Raji (cell line): ENCODE data around the gene LMAN1.
A peak's percentile ranks its signal among the peaks of the same experiment; 100 is the strongest.

Experiments
- POLR2A ChIP-seq: IDR thresholded peaks from 2 replicates; pipeline ENCODE4 v1.6.1; 2011; ENCODE audit warnings: low read depth, low read length, control low read depth; ENCODE audit not compliant: insufficient read depth

The LMAN1 gene

GRCh38 chr18:59358712-59359575 is at the start of gene LMAN1:
Gene LMAN1, minus strand, starts transcription at chr18:59359265. Its CDS starts 21 bp downstream, at chr18:59359244.
- TF ChIP-seq POLR2A, result peak; percentile 84

DNA sequence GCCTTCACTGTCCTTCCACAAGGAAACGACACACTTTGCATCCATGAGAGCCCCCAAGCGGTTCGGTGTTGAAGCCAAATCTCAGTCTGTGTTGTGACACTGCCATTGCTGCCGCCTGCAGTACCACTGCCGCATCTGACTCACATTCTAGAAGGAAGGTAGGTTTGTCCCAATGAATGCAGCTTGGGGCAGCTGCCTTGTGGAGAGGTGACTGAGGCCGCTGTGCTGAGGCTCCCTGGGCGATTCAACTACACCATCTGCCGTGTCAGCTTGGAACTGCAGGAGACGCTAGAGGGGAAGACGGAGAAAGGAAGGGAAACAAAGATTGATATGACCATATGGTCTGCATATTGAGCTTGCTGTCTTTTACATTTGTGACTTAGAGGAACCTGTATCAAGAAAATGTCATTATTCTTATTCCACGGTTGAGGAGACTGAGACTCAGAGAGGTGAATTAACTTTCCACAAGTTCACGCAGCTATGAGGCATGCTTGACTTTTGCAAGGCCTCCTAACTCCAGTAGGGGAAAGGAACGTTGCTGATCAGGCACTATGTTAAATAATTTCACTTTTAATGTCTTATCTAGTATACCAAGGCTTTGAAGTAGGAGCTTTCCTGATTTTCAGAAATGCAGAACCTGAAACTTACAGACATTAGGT is 43.5 kb upstream of the LMAN1 start:
- TF ChIP-seq POLR2A, result no peak

DNA sequence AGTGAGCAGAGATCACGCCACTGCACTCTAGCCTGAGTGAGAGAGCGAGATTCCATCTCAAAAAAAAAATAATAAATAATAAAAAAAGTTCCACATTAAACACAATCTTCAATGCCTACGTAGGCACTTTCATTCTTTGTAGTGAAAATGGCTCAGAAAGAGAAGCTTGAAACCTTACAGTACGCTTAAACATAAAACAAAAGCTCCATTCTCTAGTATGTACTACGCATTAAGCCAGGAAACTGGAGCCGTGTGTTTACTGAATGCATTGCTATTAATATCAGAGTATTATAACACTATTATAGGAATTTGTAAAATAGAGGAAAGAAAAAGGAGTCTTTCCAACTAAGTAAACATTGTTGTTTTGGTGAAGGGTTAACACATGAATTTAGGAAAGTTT is 41.3 kb upstream of the LMAN1 start:
- no peak for TF ChIP-seq POLR2A

- no peak for TF ChIP-seq POLR2A
Measured at GRCh38 chr18:59395226-59396175, 36.4 kb upstream of the LMAN1 start.

DNA sequence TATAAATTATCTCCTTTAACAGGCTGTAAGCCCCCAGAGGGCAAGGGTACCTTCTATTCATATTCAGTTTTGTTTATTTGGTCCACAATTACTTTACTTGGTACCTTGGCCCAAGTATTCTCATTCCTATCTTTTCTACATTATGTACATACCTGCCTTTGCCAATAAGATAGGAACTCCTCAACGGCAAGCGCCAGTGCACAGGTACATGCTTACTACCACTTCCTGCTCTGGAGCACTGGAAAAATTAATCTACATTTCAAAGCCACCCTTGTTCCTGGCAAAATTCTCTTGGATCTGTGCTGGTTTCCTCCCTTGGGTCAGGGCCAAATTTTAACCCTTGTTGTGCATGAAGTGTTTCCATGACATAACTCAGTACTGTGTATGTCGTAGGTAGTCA is 34.3 kb upstream of the LMAN1 start:
- no peak for TF ChIP-seq POLR2A

DNA sequence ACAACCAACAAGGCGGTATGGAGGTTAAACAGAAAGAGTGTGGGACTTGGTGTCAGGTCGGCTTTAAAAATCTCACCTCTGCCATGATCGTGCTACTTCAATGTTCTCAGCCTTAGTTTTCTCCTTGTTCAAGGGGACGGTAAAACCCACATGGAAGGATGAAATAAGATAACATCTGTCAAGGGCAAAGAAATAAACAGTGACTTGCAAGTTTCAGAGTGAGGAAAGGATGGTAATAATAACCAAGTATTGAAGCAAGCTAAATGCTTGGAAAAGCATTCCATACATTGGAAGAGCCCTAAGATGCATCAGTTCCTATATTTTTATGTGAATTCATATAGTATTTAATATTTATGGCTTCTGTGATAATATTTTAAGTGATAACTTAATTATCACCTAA is 29.8 kb upstream of the LMAN1 start:
- TF ChIP-seq POLR2A, result no peak

DNA sequence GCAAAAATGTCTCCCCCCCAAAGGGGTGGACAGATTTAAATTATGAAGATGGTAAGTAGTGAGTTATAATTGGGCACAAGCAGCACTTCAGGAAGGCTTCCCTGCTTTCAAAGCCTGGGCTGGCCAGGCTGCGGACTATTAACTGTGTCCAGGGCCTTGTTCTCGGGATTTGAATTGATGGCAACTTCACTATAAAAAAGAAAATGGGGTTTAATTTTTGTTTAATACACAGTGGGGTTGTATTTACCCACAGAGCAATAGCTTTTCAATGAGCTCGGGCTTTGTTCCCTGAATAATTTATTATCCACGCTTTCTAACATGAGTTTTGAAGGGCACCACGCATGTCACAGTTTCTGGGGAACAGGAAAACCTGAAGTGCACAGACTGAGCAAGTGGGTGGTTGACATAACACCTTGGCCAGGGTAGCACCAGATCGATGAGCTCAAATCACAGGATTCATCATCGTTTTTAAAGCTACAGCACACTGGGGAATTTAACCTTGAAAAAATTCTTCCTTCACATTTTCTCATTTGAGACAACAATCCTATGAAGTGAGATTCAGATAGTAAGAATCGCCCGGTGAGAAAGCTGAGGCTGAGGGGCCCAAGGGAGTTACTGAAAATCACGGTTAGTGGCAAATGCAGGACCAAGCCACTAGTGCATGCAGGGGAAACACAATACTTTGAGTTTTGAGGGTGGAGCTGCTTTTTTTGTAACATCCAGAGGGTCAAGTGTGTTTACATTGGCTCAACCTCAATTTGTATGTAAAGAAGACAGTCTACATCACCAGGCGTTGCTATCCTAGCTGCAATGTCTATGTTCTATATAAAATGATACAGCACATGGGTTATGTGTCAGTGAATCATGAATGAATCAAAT is 28.9 kb upstream of the LMAN1 start:
- TF ChIP-seq POLR2A, result no peak

DNA sequence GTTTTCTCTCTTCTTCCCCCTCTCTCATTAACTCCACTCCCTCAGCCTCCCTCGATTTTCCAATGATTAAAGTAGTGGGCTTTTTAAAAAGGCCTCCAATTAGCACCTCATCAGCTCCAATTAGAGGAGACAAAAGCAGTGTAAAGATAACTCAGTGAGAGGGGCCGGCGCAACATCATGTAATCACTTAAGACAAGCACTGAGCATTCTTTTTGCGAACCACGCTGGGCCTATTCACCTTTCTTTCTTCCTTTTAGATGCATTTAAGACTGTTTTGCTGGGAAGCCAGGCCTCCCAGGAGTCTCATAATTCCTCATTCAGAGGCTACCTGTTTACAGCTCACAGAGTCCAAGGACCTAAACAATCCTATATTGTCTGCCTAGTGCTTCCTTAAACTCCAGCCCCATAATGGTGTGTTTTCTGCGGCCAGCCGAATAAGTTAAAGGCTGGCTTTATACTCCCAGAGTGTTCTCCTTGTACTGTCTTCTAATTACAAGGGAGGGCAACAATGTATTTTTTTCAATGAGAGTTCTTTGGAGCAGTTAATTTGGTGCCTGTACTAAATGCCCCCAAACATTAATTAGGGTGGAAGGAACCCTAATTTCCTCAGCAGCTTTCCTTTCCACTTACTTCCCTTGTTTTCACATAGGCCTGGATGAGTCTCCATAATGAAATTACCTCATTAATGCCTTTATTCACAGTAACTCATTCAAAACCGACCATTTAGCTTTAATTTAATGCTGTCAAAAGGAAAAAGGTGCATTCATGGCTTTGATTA is 28.0 kb upstream of the LMAN1 start:
- no peak for TF ChIP-seq POLR2A

- no peak for TF ChIP-seq POLR2A
Measured at GRCh38 chr18:59385191-59385590, 26.1 kb upstream of the LMAN1 start.

DNA sequence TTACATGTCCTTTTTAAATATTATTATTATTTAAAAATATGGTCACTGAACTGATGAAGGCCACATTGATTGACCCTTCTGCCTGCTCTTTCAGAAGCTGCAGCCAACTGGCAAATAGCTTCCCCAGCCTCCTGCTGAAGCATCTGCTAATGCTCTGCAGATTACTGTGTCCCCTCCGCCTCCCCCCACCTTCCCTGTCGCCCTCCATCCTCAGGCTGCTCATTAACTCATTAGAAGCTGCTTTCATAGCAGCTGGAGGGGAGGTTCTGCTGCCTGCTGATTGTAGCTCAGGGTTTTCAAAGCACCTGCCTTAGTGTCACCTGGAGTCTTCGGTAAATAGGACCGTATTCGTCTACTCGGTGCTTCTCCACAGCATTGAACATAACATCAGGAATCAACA is 24.8 kb upstream of the LMAN1 start:
- no peak for TF ChIP-seq POLR2A

DNA sequence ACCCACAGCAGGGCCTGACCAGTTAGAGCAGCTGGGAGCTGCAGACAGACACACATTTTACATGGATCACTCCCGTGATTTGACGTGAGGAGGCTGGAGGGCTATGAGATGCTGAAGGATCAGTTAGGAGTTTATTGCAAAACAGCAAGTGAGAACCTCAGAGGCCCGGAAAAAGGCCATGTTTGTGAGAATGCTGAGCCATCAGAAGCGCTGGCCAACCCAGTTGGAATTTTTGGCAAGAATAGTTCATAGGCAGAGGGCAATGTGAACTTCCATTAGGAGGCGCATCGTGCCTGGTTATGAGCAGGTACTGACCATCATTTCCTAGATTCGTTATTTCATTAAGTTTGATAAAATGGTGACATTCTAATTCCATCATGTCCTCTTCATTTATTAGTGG is 23.3 kb upstream of the LMAN1 start:
- TF ChIP-seq POLR2A, result no peak

GRCh38 chr18:59381949-59382348 is 22.9 kb upstream of the LMAN1 start:
- TF ChIP-seq POLR2A, result no peak

DNA sequence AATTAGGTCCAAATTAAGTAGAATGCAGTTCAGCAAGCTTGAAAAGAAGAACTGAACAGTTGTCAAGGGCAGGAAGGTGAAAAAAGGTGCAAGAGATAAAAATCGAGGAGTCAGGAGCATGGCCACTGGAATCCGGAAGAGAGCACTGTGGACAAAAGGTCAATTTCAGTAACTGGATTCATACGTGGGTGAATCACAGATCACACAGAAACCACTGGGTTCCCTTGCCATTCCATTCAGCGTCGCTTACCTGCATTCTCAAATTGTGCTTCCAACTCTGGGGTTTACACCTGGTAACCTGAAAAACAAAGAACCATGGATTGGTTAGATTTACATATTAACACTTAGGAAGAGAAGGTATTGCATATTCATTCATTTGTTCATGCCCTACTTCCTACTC is 21.6 kb upstream of the LMAN1 start:
- no peak for TF ChIP-seq POLR2A
